Panc1 (cell line): ENCODE data around the gene TMEM132C.

ENCODE experiments used
- POLR2AphosphoS5 ChIP-seq: IDR thresholded peaks from 2 replicates; pipeline ENCODE4 v1.6.1; 2012; ENCODE audit warnings: mild to moderate bottlenecking, low read depth, low read length, moderate library complexity
- TCF7L2 ChIP-seq: IDR thresholded peaks from 2 replicates; pipeline ENCODE4 v1.6.1; 2011; ENCODE audit warnings: mild to moderate bottlenecking, low read depth, low read length, inconsistent platforms
- TF ChIP-seq, protein P1 (sequence below): fragments of 450-650 bp; IDR thresholded peaks from 2 replicates; pipeline ENCODE4 v1.5.1; 2017; ENCODE audit warnings: mild to moderate bottlenecking
- TF ChIP-seq, protein P2 (sequence below), 2 experiments: IDR thresholded peaks; 2 replicates each; pipeline ENCODE4 v1.6.1; 2011 to 2012; ENCODE audit warnings: low read depth in 2 of 2, control low read depth in 1 of 2, low read length in 1 of 2, mild to moderate bottlenecking in 1 of 2, moderate library complexity in 1 of 2; ENCODE audit not compliant: insufficient read depth in 1 of 2

DNA sequence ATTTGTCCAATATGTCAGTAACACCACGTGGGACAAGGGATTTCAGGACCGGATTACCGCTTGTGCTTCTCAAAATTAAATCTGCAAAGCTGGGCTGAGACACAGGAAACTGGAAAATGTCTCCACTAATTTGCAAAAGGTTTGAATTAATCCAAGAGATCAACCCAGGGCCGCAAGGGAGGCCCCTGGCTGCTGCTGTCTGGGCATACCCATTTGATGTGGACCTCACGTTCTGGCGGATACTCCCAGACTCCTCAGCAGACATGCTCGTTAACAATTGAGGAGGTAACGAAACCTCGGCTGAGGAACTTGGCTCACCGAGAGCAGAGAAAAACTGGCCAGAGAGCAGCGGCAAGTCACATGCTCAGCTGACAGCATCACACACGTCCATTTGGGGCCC lies 376.2 kb downstream of the TMEM132C start:
- TF ChIP-seq, protein P1, sequence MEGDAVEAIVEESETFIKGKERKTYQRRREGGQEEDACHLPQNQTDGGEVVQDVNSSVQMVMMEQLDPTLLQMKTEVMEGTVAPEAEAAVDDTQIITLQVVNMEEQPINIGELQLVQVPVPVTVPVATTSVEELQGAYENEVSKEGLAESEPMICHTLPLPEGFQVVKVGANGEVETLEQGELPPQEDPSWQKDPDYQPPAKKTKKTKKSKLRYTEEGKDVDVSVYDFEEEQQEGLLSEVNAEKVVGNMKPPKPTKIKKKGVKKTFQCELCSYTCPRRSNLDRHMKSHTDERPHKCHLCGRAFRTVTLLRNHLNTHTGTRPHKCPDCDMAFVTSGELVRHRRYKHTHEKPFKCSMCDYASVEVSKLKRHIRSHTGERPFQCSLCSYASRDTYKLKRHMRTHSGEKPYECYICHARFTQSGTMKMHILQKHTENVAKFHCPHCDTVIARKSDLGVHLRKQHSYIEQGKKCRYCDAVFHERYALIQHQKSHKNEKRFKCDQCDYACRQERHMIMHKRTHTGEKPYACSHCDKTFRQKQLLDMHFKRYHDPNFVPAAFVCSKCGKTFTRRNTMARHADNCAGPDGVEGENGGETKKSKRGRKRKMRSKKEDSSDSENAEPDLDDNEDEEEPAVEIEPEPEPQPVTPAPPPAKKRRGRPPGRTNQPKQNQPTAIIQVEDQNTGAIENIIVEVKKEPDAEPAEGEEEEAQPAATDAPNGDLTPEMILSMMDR = no peak
- TF ChIP-seq, protein P2, sequence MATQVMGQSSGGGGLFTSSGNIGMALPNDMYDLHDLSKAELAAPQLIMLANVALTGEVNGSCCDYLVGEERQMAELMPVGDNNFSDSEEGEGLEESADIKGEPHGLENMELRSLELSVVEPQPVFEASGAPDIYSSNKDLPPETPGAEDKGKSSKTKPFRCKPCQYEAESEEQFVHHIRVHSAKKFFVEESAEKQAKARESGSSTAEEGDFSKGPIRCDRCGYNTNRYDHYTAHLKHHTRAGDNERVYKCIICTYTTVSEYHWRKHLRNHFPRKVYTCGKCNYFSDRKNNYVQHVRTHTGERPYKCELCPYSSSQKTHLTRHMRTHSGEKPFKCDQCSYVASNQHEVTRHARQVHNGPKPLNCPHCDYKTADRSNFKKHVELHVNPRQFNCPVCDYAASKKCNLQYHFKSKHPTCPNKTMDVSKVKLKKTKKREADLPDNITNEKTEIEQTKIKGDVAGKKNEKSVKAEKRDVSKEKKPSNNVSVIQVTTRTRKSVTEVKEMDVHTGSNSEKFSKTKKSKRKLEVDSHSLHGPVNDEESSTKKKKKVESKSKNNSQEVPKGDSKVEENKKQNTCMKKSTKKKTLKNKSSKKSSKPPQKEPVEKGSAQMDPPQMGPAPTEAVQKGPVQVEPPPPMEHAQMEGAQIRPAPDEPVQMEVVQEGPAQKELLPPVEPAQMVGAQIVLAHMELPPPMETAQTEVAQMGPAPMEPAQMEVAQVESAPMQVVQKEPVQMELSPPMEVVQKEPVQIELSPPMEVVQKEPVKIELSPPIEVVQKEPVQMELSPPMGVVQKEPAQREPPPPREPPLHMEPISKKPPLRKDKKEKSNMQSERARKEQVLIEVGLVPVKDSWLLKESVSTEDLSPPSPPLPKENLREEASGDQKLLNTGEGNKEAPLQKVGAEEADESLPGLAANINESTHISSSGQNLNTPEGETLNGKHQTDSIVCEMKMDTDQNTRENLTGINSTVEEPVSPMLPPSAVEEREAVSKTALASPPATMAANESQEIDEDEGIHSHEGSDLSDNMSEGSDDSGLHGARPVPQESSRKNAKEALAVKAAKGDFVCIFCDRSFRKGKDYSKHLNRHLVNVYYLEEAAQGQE (IDR thresholded peaks at IDR 0.05; ENCODE audit: insufficient read depth in 1 of 2, low read depth in 2 of 2, low read length in 1 of 2) = no peak
- TF ChIP-seq POLR2AphosphoS5 = no peak
- no peak for TF ChIP-seq TCF7L2
